ENCODE measurements around the gene GPR37. TPM values are rescaled to one million over a fixed set of nuclear protein-coding genes. Genes with fewer than 3 reads are reported as not detected.

GPR37 gene
- total RNA-seq, 4 donors from 2014 or later: 0.51 to 11.0 (median 0.64) TPM

DNA sequence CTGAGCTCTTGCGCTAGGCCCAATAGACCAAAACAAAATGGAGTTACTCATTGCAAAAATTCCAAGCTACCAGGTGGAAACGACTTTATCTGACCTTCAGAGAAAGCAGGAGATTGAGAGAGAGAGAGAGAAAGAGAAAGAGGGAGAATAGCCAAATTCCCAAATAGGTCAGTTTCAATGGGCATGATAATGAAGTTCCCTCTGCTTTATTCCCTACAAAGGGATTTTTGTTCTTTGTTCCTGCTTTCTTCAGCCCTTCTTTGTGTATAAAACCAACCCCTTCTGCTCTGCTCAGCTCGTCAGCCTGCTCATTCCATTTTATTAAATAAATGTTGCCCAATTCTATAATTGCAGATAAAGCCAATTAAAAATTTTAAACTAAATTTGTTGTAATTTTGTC is 45.0 kb upstream of the GPR37 start:
- TF ChIP-seq, protein P1, sequence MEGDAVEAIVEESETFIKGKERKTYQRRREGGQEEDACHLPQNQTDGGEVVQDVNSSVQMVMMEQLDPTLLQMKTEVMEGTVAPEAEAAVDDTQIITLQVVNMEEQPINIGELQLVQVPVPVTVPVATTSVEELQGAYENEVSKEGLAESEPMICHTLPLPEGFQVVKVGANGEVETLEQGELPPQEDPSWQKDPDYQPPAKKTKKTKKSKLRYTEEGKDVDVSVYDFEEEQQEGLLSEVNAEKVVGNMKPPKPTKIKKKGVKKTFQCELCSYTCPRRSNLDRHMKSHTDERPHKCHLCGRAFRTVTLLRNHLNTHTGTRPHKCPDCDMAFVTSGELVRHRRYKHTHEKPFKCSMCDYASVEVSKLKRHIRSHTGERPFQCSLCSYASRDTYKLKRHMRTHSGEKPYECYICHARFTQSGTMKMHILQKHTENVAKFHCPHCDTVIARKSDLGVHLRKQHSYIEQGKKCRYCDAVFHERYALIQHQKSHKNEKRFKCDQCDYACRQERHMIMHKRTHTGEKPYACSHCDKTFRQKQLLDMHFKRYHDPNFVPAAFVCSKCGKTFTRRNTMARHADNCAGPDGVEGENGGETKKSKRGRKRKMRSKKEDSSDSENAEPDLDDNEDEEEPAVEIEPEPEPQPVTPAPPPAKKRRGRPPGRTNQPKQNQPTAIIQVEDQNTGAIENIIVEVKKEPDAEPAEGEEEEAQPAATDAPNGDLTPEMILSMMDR (IDR thresholded peaks at IDR 0.05): no peak
- no peak for TF ChIP-seq POLR2A (IDR thresholded peaks at IDR 0.05)
- Histone ChIP-seq H3K27me3 (peaks cover 0 to 5% of the 10 kb centered on the region in 2 donors), H3K4me1 (no peaks in the 10 kb centered on the region), H3K4me3 (no peak overlapping the region), H3K27ac (no peak overlapping the region), H3K36me3 (no peaks in the 10 kb centered on the region), H3K9me3 (no peaks in the 10 kb centered on the region)
- intact Hi-C loops (cut with DNase I; ENCODE audit: low total_unique reads): no loop called here
- no peak for DNase-seq

DNA sequence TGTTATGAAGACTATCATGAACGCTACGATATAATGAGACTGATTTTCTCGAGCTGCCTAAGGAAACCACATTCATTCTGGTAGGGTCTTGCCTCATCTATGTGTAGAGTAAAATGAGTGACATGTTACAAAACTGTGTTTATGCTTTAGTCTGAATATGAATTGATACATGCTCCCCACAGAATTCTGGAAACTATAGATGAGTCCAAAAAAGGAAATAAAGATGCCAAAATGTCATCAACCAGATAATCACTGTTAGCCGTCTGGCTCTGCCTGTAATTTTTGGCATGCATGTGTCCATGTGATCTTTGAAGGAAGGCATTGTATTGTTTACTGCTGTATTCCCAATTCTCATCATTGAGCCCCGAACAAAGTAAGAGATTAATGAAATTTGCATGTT is 42.6 kb upstream of the GPR37 start:
- TF ChIP-seq, protein P1 (IDR thresholded peaks at IDR 0.05): no peak
- TF ChIP-seq POLR2A (IDR thresholded peaks at IDR 0.05): no peak
- Histone ChIP-seq H3K27me3 (peaks cover 0 to 5% of the 10 kb centered on the region in 2 donors), H3K4me3 (no peak overlapping the region), H3K4me1 (no peaks in the 10 kb centered on the region), H3K36me3 (no peaks in the 10 kb centered on the region), H3K9me3 (no peaks in the 10 kb centered on the region), H3K27ac (no peak overlapping the region)
- DNase-seq: no peak
- intact Hi-C loops (cut with DNase I; ENCODE audit: low total_unique reads): no loop called here

DNA sequence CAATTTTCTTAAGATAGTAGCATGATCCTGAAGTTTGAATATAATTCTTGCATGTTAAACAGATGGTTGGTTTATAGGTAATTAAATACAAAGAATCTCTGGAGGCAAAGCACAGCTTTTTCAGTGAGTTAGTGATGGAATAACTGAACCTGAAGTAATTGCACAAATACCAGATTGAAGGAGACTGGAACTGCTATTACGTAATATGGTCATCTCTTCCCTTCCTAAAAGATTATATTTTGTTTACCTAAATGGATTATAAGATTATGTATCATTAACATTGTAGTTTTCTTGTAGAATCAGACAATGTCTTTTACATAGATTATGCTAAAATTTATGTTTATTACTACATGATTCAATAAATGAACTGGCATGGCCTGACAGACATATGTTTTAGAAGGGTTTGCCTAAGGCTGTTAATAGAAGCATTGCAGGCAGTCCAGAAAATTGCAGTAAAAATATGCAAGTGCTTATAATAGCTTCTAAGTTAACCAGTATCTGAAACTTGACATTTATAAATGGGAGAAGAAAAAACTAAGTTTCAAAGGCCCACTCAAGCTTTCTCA is 35.8 kb upstream of the GPR37 start:
- no peak for DNase-seq
- H3K27me3 ChIP-seq: peaks cover 0 to 2% of the 10 kb centered on the region in 2 donors
- TF ChIP-seq, protein P1 (IDR thresholded peaks at IDR 0.05): no peak
- no peak for TF ChIP-seq POLR2A (IDR thresholded peaks at IDR 0.05)
- intact Hi-C loops (cut with DNase I; ENCODE audit: low total_unique reads): no loop called here
- H3K36me3 ChIP-seq: no peaks in the 10 kb centered on the region
- no peaks in the 10 kb centered on the region for H3K4me1 ChIP-seq
- no peak overlapping the region for H3K27ac ChIP-seq
- no peak overlapping the region for H3K4me3 ChIP-seq
- H3K9me3 ChIP-seq: no peaks in the 10 kb centered on the region

DNA sequence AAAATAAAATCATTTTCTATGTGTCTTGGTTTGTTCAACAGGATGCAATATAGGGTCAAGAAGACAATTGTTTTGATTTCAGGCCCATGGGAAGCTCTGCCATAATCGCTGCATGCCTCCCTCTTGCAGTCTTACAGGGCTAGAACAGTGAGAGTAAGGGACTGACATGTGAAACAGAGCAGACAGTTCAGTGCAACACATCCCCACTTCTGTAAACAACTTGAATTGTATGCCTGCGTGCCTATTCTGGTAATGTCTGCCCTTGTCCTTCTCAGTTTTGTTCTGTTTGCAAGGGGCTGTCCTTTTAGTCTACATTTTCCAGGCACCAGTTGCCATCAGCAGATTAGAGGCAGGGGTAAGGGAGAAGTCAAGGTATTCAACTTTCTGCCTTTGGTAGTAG is 34.8 kb upstream of the GPR37 start:
- no peak for DNase-seq
- Histone ChIP-seq H3K4me3 (no peak overlapping the region), H3K4me1 (no peaks in the 10 kb centered on the region), H3K27me3 (peaks cover 0 to 2% of the 10 kb centered on the region in 2 donors), H3K36me3 (no peaks in the 10 kb centered on the region), H3K27ac (no peak overlapping the region), H3K9me3 (no peaks in the 10 kb centered on the region)
- TF ChIP-seq, protein P1 (IDR thresholded peaks at IDR 0.05): no peak
- no peak for TF ChIP-seq POLR2A (IDR thresholded peaks at IDR 0.05)
- intact Hi-C loops (cut with DNase I; ENCODE audit: low total_unique reads): no loop called here

DNA sequence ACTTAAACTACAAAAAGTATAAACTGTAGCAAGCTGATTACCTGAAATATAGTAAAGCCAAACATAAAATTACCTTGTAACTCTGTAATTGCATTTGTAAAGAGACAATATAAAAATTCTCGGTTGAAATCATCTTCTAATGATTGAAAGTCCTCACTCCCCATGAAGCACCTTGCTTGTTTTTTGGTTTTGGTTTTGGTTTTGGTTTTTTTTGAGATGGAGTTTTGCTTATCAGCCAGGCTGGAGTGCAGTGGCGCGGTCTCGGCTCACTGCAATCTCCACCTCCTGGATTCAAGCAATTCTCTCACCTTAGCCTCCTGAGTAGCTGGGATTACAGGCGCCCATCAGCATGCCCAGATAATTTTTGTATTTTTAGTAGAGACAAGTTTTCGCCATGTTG is 33.9 kb upstream of the GPR37 start:
- Histone ChIP-seq H3K9me3 (no peaks in the 10 kb centered on the region), H3K4me1 (no peaks in the 10 kb centered on the region), H3K27me3 (peaks cover 0 to 2% of the 10 kb centered on the region in 2 donors), H3K4me3 (no peak overlapping the region), H3K27ac (no peak overlapping the region), H3K36me3 (no peaks in the 10 kb centered on the region)
- DNase-seq: no peak
- no peak for TF ChIP-seq POLR2A (IDR thresholded peaks at IDR 0.05)
- TF ChIP-seq, protein P1 (IDR thresholded peaks at IDR 0.05): no peak
- intact Hi-C loops (cut with DNase I; ENCODE audit: low total_unique reads): no loop called here
